Measurements from ENCODE around the gene CNPPD1. TPM values are rescaled to one million over a fixed set of nuclear protein-coding genes. Genes with fewer than 3 reads are reported as not detected.

CNPPD1 gene
- total and polyA plus RNA-seq, 2 of the 8 experiments (the other 6 are each of a cell fraction or from before 2014, with no cell fraction given), result 32.9 to 35.9 TPM

DNA sequence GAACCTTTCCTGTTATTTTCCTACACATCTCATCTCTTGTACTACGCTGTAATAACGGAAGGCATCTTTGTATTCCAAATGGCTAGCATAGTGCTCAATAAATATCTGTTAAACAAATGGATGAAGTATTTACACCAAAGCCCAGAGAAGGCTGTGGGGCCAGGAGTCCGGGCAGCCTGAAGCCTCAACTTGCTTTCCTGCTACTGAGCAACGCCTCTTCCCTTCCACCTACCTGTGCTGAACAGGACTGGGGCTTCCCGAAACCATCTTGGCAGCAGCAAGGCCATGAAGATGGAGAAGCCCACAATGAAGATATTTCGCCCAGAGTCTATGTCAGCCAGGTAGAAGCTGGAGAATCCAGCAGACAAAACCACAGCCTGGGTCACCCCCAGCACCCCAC is 13.6 kb downstream of the CNPPD1 start (continued):
- TF ChIP-seq NANOG (IDR thresholded peaks at IDR 0.05; ENCODE audit: insufficient read depth, low read depth, low read length, poor library complexity, severe bottlenecking) (no peak), NRF1 (IDR thresholded peaks at IDR 0.05; ENCODE audit: low read depth, low read length) (no peak), RXRA (IDR thresholded peaks at IDR 0.05; ENCODE audit: insufficient read depth, low read depth, low read length) (no peak), BACH1 (IDR thresholded peaks at IDR 0.05; ENCODE audit: low read length) (no peak), SIX5 (IDR thresholded peaks at IDR 0.05; ENCODE audit: low read depth, low read length) (no peak), POLR2AphosphoS5 (IDR thresholded peaks at IDR 0.05; ENCODE audit: low read depth, low read length) (no peak), CBX5 (IDR thresholded peaks at IDR 0.05; ENCODE audit: low read depth, low read length) (no peak), SRF (IDR thresholded peaks at IDR 0.05; ENCODE audit: low read depth, low read length) (no peak), SUZ12 (IDR thresholded peaks at IDR 0.05; ENCODE audit: low read length) (no peak)

All from H1 (cell line).